Activated CD8-positive, alpha-beta memory T cell treated with anti-CD3 and anti-CD28 coated beads, Interleukin-2, amount 50 U/mL, for 1 hour (primary cell): ENCODE results near the gene HECTD4.
"Not testable (repeated sequence)": the region's sequence is repeated elsewhere in the genome, so short reads cannot be mapped to it uniquely, and the experiment has no call there.

Experiments
- DNase-seq: peaks from one replicate; pipeline ENCODE4 v3.0.0-alpha.2; 2020; ENCODE audit errors: extremely low read depth

Gene HECTD4

GRCh38 chr12:112121780-112122565 lies 260.3 kb downstream of the HECTD4 start:
- DNase-seq: no peak

GRCh38 chr12:112117685-112118084 lies 264.5 kb downstream of the HECTD4 start:
- no peak for DNase-seq

DNA sequence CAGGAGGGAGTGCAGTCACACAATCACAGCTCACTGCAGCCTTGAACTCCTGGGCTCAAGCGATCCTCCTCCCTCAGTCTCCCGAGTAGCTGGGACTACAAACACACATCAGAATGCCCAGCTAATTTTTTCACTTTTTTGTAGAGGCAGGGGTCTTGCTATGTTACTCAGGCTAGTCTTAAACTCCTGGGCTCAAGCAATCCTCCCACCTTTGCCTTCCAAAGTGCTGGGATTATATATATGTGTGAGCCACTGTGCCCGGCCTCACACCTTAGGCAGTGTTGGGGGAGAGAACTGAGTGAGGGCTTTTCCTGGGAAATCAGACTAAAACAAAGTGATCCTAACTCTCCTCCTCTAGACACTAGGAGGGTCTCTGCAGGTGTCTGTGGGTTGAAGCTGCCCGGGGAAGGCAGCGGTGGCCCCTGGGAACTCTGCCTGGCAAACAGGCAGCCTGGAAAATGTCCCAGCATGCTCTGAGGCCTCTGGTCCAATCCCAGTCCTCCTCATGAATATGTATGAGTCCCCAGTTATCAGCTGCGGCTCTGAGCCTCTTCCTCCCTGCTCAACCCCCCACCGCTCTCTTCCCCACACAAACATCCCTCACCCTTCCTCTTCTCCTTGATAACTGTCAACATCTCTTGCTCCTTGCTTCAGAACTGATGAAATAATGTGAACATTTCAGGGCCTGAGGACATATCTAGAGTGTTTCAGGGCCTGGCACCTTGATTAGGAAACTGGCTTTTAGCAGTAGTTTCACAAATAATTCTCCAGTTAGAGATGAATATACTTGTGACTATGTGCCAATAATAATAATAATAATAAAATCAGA lies 265.8 kb downstream of the HECTD4 start:
- DNase-seq: no peak

DNA sequence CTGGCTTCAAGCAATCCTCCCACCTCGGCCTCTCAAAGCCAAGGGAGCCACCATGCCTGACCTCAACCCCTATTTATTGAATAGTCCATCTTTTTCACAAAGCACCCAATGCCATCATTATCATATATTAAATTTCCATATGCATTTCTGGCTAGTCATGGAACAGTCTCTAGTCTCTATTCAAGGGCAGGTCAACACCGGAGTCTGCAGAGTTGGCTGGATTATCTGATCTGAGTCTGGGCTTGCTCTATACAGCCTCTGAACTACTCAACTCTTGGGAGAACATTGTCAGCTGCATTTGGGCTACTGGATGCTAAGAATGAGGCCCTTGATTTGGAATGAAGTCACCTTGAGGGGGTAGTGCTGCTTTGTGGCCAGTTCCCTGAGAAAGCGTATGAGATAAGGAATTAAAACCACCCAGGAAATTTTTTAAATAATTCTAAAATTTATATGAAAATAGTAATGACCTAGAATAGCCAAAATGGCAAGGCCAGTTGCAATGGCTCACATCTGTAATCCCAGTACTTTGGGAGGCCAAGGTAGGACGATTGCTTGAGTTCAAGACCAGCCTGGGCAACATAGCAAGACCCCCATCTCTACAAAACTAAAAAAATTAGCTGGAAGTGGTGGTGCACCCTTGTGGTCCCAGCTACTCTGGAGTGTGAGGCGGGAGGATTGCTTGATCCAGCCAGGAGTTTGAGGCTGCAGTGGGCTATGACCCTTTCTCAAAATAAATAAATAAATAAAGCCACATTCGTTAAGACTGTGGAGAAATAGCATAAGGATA lies 266.8 kb downstream of the HECTD4 start:
- no peak for DNase-seq

DNA sequence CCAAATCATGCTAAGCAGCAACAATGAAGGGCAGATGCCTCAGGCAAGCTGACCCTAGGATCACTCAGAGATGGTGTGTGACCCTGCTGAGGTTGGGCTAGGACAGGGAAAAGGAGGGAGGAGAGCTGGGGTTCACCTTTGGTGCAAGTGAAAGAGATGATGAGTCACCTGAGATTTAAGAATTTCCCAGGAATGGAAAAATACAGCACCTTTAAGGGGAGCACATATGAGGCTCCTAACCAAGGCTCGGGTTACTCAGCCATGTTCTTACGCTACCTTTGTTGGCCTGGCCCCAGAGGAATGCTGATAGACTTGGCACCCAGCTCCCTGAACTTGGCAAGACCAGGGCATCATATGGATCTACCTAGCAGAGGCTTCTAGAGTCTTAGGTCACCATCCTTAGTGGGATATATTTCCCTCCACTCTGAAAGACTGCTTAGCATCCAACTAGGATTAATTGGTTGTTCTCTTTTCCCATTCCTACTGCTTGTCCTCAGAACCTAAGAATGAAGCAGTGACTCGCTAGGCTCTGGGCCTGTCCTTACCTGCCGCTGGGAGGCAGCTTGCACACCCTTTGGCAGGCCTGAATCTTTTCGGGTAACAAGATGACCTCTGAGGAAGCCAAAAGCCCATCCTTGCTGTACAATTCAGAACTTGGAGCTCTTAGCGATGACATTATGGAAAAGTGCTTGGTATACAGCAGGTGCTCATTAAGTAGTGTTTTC lies 269.7 kb downstream of the HECTD4 start:
- no peak for DNase-seq

DNA sequence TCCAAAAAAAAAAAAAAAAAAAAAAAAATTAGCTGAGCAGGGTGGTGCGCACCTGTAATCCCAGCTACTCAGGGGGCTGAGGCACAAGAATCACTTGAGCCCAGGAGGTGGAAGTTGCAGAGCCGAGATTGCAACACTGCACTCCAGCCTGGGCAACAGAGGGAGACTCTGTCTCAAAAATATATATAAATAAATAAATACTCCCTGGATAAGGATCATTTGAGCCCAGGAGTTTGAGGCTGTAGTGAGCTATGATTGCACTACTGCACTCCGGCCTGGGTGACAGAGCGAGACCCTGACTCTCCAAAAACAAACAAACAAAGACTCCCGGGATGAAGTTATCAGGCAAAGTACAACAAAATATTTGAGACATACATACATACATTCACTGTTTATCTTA lies 270.3 kb downstream of the HECTD4 start:
- no peak for DNase-seq

GRCh38 chr12:112110787-112111662 lies 271.2 kb downstream of the HECTD4 start:
- DNase-seq: not testable (repeated sequence)
